CD4-positive, alpha-beta T cell treated with Interferon gamma for 1 hour (primary cell): ENCODE data around the gene SLC1A1.

Source experiments
- DNase-seq: peaks from one replicate; pipeline ENCODE4 v3.0.0-alpha.2; 2020

Gene SLC1A1

DNA sequence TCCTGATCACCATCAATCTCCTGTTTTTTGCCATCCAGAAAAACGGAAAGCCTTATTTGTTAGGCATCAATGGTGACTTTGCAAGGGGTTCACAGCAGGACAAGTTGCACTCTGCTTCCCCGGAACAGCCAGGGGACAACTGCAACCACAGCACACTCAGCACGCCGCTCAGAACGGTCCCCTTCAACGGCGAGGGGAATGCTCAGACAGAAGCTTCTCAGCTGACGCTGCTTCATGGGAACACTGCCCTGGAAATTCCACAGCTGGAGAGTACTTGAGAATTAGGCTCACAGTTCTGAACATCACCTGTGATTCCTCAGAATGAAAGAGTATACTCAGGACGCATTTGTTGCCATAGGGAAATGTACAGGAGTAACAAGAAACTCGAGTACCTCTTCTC lies 131.7 kb downstream of the SLC1A1 start:
- no peak for DNase-seq

- no peak for DNase-seq
Observed at GRCh38 chr9:4630836-4631235, 140.6 kb downstream of the SLC1A1 start.
